ENCODE data around the gene TRAPPC8.
"Not testable (repeated sequence)": the region's sequence is repeated elsewhere in the genome, so short reads cannot be mapped to it uniquely, and the experiment has no call there.

- TF ChIP-seq CTCF, POLR2A, POLR2AphosphoS5 (IDR thresholded peaks at IDR 0.05): not testable (repeated sequence)
Observed at GRCh38 chr18:31899771-31900170, 43.2 kb downstream of the TRAPPC8 start.
